Caco-2 (cell line): ENCODE data around the gene EFNA1. TPM values are rescaled to one million over a fixed set of nuclear protein-coding genes. Genes with fewer than 3 reads are reported as not detected.

Experiments used
- BruUV-seq: library from RNA; stranded (reverse); fragments of 400-500 nt; replicated peaks from 2 replicates; lab custom pipeline; 2021; lab: Mats Ljungman, UMichigan
- CTCF ChIA-PET: fragments of 300-600 bp; sonication (Branson Sonifier 250); formaldehyde crosslinking; loops from one replicate; lab custom pipeline; 2022; ENCODE audit warnings: antibody characterized with exemption; lab: Charles Lee
- POLR2A ChIA-PET: fragments of 300-600 bp; sonication (Branson Sonifier 250); formaldehyde crosslinking; loops from one replicate; lab custom pipeline; 2022; ENCODE audit warnings: antibody characterized with exemption; lab: Charles Lee
- DNase-seq, 2 experiments: peaks; one replicate each; pipeline versions ENCODE4 v3.0.0 to v3.0.0-alpha.2; 2020 to 2022
- H3K27me3 ChIP-seq: replicated peaks from 2 replicates; pipeline ENCODE4 v1.6.0; 2011; ENCODE audit warnings: low read length; ENCODE audit not compliant: control insufficient read depth, insufficient read depth
- H3K36me3 ChIP-seq: 2 replicates; pipeline ENCODE4 v1.5.1; 2011; ENCODE audit warnings: low read length; ENCODE audit not compliant: control insufficient read depth, insufficient read depth
- H3K4me1 ChIP-seq: fragments of 250-450 bp; sonication (Bioruptor Pico); 2 replicates; pipeline ENCODE4 v1.5.1; 2020; ENCODE audit warnings: mild to moderate bottlenecking
- H3K4me3 ChIP-seq: 2 replicates; pipeline ENCODE4 v1.5.1; 2011; ENCODE audit warnings: low read depth, mild to moderate bottlenecking, control low read depth, low read length
- H3K9me3 ChIP-seq: fragments of 250-450 bp; sonication (Bioruptor Pico); 2 replicates; pipeline ENCODE4 v1.5.1; 2020; ENCODE audit warnings: mild to moderate bottlenecking, moderate library complexity
- H3K27ac Mint-ChIP-seq: one replicate; pipeline ENCODE4 v1.8.0; 2022; ENCODE audit warnings: mixed read lengths; ENCODE audit not compliant: unreplicated experiment
- H3K27me3 Mint-ChIP-seq: one replicate; pipeline ENCODE4 v1.8.0; 2022; ENCODE audit warnings: mixed read lengths; ENCODE audit not compliant: insufficient read depth, unreplicated experiment
- H3K36me3 Mint-ChIP-seq: one replicate; pipeline ENCODE4 v1.8.0; 2022; ENCODE audit warnings: mild to moderate bottlenecking, mixed read lengths; ENCODE audit not compliant: insufficient read depth, unreplicated experiment
- H3K4me1 Mint-ChIP-seq: one replicate; pipeline ENCODE4 v1.8.0; 2022; ENCODE audit warnings: low read depth, mixed read lengths; ENCODE audit not compliant: unreplicated experiment
- H3K4me3 Mint-ChIP-seq: one replicate; pipeline ENCODE4 v1.8.0; 2022; ENCODE audit warnings: mild to moderate bottlenecking, moderate library complexity, mixed read lengths; ENCODE audit not compliant: unreplicated experiment
- H3K9me3 Mint-ChIP-seq: one replicate; pipeline ENCODE4 v1.8.0; 2022; ENCODE audit warnings: mixed read lengths; ENCODE audit not compliant: unreplicated experiment
- intact Hi-C: fragments of 100-400 bp; cut with micrococcal nuclease; formaldehyde crosslinking; loops from one replicate; pipeline ENCODE4 v1.10.0; 2022; ENCODE audit not compliant: unreplicated experiment
- total RNA-seq: library from RNA; stranded (reverse); gene quantifications from 2 replicates; pipeline ENCODE4 v1.2.3, GENCODE V29; 2022
- TF ChIP-seq, protein P1 (sequence below), 2 experiments: fragments of 200-600 bp in 1 of 2; IDR thresholded peaks; 1 replicate in 1 of 2; 2 replicates in 1 of 2; pipeline versions ENCODE4 v1.5.1 to v1.8.0; 2011 to 2022; ENCODE audit warnings: antibody characterized with exemption in 1 of 2, control low read depth in 1 of 2, inconsistent platforms in 1 of 2, low read depth in 1 of 2, low read length in 1 of 2, mild to moderate bottlenecking in 1 of 2, moderate library complexity in 1 of 2; ENCODE audit not compliant: insufficient read depth in 1 of 2, severe bottlenecking in 1 of 2, unreplicated experiment in 1 of 2

The EFNA1 gene
- total RNA-seq, 1 experiment from 2014 or later, result 47.9 TPM

DNA sequence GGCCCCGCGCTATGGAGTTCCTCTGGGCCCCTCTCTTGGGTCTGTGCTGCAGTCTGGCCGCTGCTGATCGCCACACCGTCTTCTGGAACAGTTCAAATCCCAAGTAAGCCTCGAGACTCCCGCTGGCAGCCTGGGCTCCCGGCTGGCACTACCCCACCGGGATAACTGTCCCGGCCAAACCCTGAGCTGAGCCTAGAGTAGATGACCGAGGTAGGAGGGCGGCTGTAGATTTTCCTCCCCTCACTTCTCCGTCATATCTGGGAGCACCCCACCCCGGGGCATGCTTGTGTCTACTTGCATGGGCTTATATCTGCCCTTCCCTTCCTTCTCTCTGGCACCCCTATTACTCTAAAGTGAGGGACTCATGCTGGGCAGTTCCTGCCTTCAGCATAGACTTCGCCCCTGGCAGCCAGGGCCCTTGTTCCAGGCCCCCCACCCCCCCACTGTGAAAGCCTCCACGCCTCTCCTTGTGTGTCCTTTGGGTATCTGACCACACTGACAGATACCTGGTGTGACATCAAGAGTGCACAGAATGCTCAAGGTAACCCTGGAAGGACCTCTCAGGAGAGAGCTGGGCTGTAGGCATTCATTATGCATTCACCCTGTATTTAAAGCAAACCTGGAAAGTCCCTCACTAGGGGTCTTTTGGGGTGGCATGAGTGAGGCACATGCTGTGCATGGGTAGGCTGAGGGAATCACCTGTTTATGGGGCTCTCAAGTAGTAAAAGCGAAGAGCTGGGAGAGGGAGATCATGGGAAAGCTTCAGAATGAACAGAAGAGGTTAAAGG lies 485 bp downstream of the EFNA1 start:
- no TSS peak for BruUV-seq
- TF ChIP-seq, protein P1, sequence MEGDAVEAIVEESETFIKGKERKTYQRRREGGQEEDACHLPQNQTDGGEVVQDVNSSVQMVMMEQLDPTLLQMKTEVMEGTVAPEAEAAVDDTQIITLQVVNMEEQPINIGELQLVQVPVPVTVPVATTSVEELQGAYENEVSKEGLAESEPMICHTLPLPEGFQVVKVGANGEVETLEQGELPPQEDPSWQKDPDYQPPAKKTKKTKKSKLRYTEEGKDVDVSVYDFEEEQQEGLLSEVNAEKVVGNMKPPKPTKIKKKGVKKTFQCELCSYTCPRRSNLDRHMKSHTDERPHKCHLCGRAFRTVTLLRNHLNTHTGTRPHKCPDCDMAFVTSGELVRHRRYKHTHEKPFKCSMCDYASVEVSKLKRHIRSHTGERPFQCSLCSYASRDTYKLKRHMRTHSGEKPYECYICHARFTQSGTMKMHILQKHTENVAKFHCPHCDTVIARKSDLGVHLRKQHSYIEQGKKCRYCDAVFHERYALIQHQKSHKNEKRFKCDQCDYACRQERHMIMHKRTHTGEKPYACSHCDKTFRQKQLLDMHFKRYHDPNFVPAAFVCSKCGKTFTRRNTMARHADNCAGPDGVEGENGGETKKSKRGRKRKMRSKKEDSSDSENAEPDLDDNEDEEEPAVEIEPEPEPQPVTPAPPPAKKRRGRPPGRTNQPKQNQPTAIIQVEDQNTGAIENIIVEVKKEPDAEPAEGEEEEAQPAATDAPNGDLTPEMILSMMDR (IDR thresholded peaks at IDR 0.05; ENCODE audit: insufficient read depth in 1 of 2, low read depth in 1 of 2, low read length in 1 of 2, severe bottlenecking in 1 of 2, unreplicated experiment in 1 of 2), result no peak
- CTCF ChIA-PET, result interaction anchor here (0.7 to 3.7 kb wide), 4 partner anchors 37 to 65 kb away, joined by 3 to 16 read pairs (median 6); no protein-coding TSS in a partner anchor
- Histone ChIP-seq H3K27me3 (no peaks in the 10 kb centered on the region), H3K9me3 (no peaks in the 10 kb centered on the region), H3K36me3 (peaks cover 5% of the 10 kb centered on the region), H3K4me1 (peaks cover 53% of the 10 kb centered on the region), H3K4me3 (peak overlapping the region; percentile 68)
- H3K36me3 Mint-ChIP-seq, result peaks cover 49% of the 10 kb centered on the region
- H3K9me3 Mint-ChIP-seq, result no peaks in the 10 kb centered on the region
- DNase-seq, result no peak
- POLR2A ChIA-PET, result interaction anchor here (0.6 kb wide), 1 partner anchor 183 kb away, joined by 7 read pairs; no protein-coding TSS in a partner anchor
- peak overlapping the region; percentile 89 for H3K4me3 Mint-ChIP-seq
- H3K27me3 Mint-ChIP-seq, result no peaks in the 10 kb centered on the region
- intact Hi-C loops, result loop anchor here (5.0 kb wide), 1 partner anchor 126 kb away; the partner anchor contains the start of gene ZBTB7B
- peak overlapping the region; percentile 80 for H3K27ac Mint-ChIP-seq
- peaks cover 45% of the 10 kb centered on the region for H3K4me1 Mint-ChIP-seq

DNA sequence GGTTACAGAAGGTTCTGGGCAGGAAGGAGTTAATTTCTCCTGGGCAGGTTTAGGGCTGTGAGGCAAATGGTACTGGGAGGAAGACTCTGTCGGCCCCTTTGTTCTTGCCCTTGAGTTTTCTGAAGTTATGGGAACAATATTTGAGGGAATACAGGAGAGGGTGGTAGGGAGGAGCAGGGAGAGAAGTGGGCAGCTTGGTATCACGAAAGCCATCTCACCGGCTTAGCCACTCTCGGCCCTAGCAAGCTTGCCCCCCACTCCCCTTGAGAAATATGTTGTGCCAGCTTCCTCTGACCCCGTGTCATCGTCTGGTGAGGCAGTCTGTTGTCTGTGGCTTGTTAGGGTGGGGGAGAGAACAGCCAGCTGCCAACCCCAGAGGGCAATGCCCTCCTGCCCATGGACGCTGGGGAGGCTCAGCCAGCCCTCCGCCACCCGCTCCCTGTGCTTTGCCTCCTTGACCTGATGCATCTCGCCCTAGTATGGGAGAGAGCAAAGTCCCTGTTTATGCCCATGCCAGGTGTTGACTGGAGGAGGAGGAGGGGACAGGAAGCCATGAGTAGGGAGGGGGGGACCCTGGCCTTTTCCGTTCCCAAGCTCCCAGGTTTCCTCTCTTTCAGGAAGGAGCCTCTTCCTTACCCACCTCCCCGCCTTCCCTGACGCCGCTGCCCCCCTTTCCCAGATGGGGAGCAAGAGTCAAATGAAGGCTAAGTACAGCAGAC lies 1.2 kb downstream of the EFNA1 start:
- H3K9me3 Mint-ChIP-seq, result no peaks in the 10 kb centered on the region
- peaks cover 57% of the 10 kb centered on the region for H3K36me3 Mint-ChIP-seq
- H3K9me3 ChIP-seq, result no peaks in the 10 kb centered on the region
- H3K4me1 ChIP-seq, result peaks cover 49% of the 10 kb centered on the region
- peak; percentile 35 to 54 for DNase-seq
- peak overlapping the region; percentile 68 for H3K4me3 ChIP-seq
- intact Hi-C loops, result loop anchor here (5.0 kb wide), 1 partner anchor 127 kb away; the partner anchor contains the start of gene ZBTB7B
- TF ChIP-seq, protein P1 (IDR thresholded peaks at IDR 0.05; ENCODE audit: insufficient read depth in 1 of 2, low read depth in 1 of 2, low read length in 1 of 2, severe bottlenecking in 1 of 2, unreplicated experiment in 1 of 2), result no peak
- peaks cover 52% of the 10 kb centered on the region for H3K4me1 Mint-ChIP-seq
- ChIA-PET POLR2A (interaction anchor here (1.2 kb wide), 1 partner anchor 9 kb away, joined by 3 read pairs; no protein-coding TSS in a partner anchor), CTCF (interaction anchor here (0.7 to 3.7 kb wide), 4 partner anchors 37 to 65 kb away, joined by 3 to 16 read pairs (median 10); partner anchors contain the start of gene KRTCAP2)
- no peaks in the 10 kb centered on the region for H3K27me3 Mint-ChIP-seq
- H3K4me3 Mint-ChIP-seq, result peak overlapping the region; percentile 89
- peaks cover 9% of the 10 kb centered on the region for H3K36me3 ChIP-seq
- TSS peak; percentile 61 for BruUV-seq
- no peaks in the 10 kb centered on the region for H3K27me3 ChIP-seq
- peak overlapping the region; percentile 80 for H3K27ac Mint-ChIP-seq
